ENCODE results near the gene PRKCI. TPM values are rescaled to one million over a fixed set of nuclear protein-coding genes. Genes with fewer than 3 reads are reported as not detected.
"Not testable (repeated sequence)": the region's sequence is repeated elsewhere in the genome, so short reads cannot be mapped to it uniquely, and the experiment has no call there.

Gene PRKCI
- total RNA-seq, 1 experiment from 2014 or later: 90.6 TPM

- TF ChIP-seq, protein P1, sequence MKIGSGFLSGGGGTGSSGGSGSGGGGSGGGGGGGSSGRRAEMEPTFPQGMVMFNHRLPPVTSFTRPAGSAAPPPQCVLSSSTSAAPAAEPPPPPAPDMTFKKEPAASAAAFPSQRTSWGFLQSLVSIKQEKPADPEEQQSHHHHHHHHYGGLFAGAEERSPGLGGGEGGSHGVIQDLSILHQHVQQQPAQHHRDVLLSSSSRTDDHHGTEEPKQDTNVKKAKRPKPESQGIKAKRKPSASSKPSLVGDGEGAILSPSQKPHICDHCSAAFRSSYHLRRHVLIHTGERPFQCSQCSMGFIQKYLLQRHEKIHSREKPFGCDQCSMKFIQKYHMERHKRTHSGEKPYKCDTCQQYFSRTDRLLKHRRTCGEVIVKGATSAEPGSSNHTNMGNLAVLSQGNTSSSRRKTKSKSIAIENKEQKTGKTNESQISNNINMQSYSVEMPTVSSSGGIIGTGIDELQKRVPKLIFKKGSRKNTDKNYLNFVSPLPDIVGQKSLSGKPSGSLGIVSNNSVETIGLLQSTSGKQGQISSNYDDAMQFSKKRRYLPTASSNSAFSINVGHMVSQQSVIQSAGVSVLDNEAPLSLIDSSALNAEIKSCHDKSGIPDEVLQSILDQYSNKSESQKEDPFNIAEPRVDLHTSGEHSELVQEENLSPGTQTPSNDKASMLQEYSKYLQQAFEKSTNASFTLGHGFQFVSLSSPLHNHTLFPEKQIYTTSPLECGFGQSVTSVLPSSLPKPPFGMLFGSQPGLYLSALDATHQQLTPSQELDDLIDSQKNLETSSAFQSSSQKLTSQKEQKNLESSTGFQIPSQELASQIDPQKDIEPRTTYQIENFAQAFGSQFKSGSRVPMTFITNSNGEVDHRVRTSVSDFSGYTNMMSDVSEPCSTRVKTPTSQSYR (CRISPR knock-in tag; IDR thresholded peaks at IDR 0.05): no peak
- no peak for TF ChIP-seq TP53 (CRISPR knock-in tag; IDR thresholded peaks at IDR 0.05)
- no peak for TF ChIP-seq NR1H2 (CRISPR knock-in tag; IDR thresholded peaks at IDR 0.05)
- TF ChIP-seq, protein P2, sequence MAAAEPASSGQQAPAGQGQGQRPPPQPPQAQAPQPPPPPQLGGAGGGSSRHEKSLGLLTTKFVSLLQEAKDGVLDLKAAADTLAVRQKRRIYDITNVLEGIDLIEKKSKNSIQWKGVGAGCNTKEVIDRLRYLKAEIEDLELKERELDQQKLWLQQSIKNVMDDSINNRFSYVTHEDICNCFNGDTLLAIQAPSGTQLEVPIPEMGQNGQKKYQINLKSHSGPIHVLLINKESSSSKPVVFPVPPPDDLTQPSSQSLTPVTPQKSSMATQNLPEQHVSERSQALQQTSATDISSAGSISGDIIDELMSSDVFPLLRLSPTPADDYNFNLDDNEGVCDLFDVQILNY (CRISPR knock-in tag; IDR thresholded peaks at IDR 0.05): no peak
- TF ChIP-seq SP1 (CRISPR knock-in tag; conservative IDR thresholded peaks at IDR 0.05): no peak; the same call in 1 of the 2 replicates
- TF ChIP-seq ZNF232 (CRISPR knock-in tag; IDR thresholded peaks at IDR 0.05): 0 out of 2 replicates have a peak, but pooled peaks have one; percentile 34
- peak; percentile 31; the same call in 1 of the 2 replicates for TF ChIP-seq FOXP1 (CRISPR knock-in tag; IDR thresholded peaks at IDR 0.05; ENCODE audit: borderline replicate concordance)
- TF ChIP-seq RORB (CRISPR knock-in tag; IDR thresholded peaks at IDR 0.05): no peak
- no peak for TF ChIP-seq MYBL2 (CRISPR knock-in tag; IDR thresholded peaks at IDR 0.05)
- no peak for TF ChIP-seq NFYB (CRISPR knock-in tag; conservative IDR thresholded peaks at IDR 0.05; ENCODE audit: low read depth)
- TF ChIP-seq E2F4 (CRISPR knock-in tag; IDR thresholded peaks at IDR 0.05; ENCODE audit: borderline replicate concordance, low read depth): no peak
Observed at GRCh38 chr3:170180908-170181885, 41.0 kb upstream of the PRKCI start, which contains the start of gene PHC3 (continued).

DNA sequence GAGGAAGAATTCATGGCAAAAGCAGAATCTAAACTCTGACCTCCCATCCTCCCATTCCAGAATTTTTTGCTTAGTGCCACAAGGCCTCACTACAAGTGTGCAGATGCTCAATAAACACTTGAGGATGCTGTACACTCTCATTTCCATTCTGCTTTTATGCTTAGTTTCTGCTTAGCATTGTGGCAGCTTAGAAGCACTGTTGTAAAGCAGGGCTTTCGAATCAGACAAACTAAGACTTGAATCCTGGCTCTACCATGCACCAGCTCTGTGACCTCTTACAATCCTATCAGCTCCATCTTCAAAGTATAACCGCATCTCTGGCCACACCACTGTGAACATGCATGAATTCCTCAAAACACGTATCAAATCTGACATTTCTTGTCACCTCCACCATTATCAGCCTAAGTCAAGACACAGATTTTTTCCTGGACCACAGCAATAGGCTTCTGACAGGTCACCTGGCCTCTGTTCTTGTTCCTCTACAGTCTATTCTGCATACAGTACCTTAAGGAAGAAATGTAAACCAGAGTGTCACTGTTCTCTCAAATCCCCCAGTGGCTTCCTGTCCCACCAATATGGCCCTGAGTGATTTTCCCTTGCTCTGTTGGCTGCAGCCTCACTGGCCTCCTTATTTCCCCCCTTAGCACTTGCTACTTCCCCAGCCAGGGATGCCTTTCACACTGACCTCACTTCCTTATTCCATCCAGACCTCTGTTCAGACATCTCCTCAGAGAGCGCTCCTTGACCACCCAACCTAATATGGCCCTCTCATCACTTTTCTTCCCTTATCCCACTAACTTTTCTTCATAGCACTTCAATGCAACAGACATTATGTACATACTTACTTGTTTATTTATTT, 32.6 kb upstream of the PRKCI start:
- H3K27me3 Mint-ChIP-seq (ENCODE audit: low read depth): no peaks in the 10 kb centered on the region
- no peaks in the 10 kb centered on the region for H3K9me3 Mint-ChIP-seq
- peaks cover 7% of the 10 kb centered on the region; the same call in 1 of the 2 replicates for H3K4me1 Mint-ChIP-seq
- POLR2A ChIA-PET: no interaction called here
- peak; percentile 35 for ATAC-seq
- H3K4me3 Mint-ChIP-seq: no peak overlapping the region
- H3K36me3 Mint-ChIP-seq: no peaks in the 10 kb centered on the region
- no peak overlapping the region for H3K27ac Mint-ChIP-seq
- no peak for DNase-seq (ENCODE audit: low spot score)
- CTCF ChIA-PET: no interaction called here
- TF ChIP-seq, protein P3, sequence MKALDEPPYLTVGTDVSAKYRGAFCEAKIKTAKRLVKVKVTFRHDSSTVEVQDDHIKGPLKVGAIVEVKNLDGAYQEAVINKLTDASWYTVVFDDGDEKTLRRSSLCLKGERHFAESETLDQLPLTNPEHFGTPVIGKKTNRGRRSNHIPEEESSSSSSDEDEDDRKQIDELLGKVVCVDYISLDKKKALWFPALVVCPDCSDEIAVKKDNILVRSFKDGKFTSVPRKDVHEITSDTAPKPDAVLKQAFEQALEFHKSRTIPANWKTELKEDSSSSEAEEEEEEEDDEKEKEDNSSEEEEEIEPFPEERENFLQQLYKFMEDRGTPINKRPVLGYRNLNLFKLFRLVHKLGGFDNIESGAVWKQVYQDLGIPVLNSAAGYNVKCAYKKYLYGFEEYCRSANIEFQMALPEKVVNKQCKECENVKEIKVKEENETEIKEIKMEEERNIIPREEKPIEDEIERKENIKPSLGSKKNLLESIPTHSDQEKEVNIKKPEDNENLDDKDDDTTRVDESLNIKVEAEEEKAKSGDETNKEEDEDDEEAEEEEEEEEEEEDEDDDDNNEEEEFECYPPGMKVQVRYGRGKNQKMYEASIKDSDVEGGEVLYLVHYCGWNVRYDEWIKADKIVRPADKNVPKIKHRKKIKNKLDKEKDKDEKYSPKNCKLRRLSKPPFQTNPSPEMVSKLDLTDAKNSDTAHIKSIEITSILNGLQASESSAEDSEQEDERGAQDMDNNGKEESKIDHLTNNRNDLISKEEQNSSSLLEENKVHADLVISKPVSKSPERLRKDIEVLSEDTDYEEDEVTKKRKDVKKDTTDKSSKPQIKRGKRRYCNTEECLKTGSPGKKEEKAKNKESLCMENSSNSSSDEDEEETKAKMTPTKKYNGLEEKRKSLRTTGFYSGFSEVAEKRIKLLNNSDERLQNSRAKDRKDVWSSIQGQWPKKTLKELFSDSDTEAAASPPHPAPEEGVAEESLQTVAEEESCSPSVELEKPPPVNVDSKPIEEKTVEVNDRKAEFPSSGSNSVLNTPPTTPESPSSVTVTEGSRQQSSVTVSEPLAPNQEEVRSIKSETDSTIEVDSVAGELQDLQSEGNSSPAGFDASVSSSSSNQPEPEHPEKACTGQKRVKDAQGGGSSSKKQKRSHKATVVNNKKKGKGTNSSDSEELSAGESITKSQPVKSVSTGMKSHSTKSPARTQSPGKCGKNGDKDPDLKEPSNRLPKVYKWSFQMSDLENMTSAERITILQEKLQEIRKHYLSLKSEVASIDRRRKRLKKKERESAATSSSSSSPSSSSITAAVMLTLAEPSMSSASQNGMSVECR (CRISPR knock-in tag; IDR thresholded peaks at IDR 0.05; ENCODE audit: borderline replicate concordance): no peak

DNA sequence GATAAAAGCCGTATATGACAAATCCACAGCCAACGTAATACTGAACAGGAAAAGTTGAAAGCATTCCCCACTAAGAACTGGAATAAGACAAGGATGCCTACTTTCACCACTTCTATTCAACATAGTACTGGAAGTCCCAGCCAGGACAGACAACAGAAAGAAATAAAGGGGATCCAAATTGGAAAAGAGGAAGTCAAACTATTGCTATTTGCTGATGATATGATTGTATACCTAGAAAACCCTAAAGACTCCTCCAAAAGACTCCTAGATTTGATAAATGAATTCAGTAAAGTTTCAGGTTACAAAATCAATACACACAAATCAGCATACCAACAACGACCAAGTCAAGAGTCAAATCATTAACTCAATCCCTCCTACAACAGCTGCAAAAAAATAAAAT, 26.5 kb upstream of the PRKCI start:
- H3K36me3 Mint-ChIP-seq; H3K27me3 Mint-ChIP-seq (ENCODE audit: low read depth); H3K4me3 Mint-ChIP-seq; DNase-seq (ENCODE audit: low spot score); CTCF ChIA-PET; ATAC-seq; H3K9me3 Mint-ChIP-seq; H3K27ac Mint-ChIP-seq: not testable (repeated sequence)
- H3K4me1 Mint-ChIP-seq: peaks cover 16% of the 10 kb centered on the region
- POLR2A ChIA-PET: interaction anchor here (0.6 kb wide), 1 partner anchor 10 kb away, joined by 3 read pairs; no protein-coding TSS in a partner anchor

All from WTC11 (cell line).